Psoas muscle (tissue), 8 donors: ENCODE results near the gene CMSS1. TPM values are rescaled to one million over a fixed set of nuclear protein-coding genes. Genes with fewer than 3 reads are reported as not detected.

ENCODE experiments used
- ATAC-seq, 4 donors: fragments of 200-7000 bp; cut with Tn5 transposase; one replicate each; pipeline ENCODE4 v1.9.1; 2020; ENCODE audit warnings: moderate library complexity in 3 of 4, mild to moderate bottlenecking in 2 of 4
- DNase-seq, 2 donors: peaks; one replicate each; pipeline ENCODE4 v3.0.0-alpha.2; 2020
- H3K27ac ChIP-seq: fragments of 200-600 bp; one replicate; pipeline ENCODE4 v1.8.0; 2022
- H3K27me3 ChIP-seq, 3 donors: fragments of 200-600 bp in 1 of 3; one replicate each; pipeline versions ENCODE4 v1.6.1 to v1.8.0; 2013 to 2022; ENCODE audit warnings: low read length in 2 of 3, mild to moderate bottlenecking in 2 of 3, moderate library complexity in 1 of 3; ENCODE audit not compliant: insufficient read depth in 3 of 3
- H3K36me3 ChIP-seq, 2 donors: fragments of 200-600 bp in 1 of 2; one replicate each; pipeline versions ENCODE4 v1.6.1 to v1.8.0; 2013 to 2022; ENCODE audit warnings: low read depth in 1 of 2, mild to moderate bottlenecking in 1 of 2, moderate library complexity in 1 of 2; ENCODE audit not compliant: insufficient read depth in 1 of 2
- H3K4me1 ChIP-seq: fragments of 200-600 bp; one replicate; pipeline ENCODE4 v1.8.0; 2022
- H3K4me3 ChIP-seq: fragments of 200-600 bp; one replicate; pipeline ENCODE4 v1.8.0; 2022; ENCODE audit warnings: mild to moderate bottlenecking
- H3K9me3 ChIP-seq: fragments of 200-600 bp; one replicate; pipeline ENCODE4 v1.8.0; 2022
- CTCF ChIP-seq: fragments of 200-600 bp; IDR thresholded peaks from one replicate; pipeline ENCODE4 v1.8.0; 2022; ENCODE audit warnings: antibody characterized with exemption
- WGBS, 3 donors: extraction: QIAGEN DNeasy Blood & Tissue Kit; methylation state at CpG; one replicate each; pipeline versions ENCODE4 v1.1.6 to v1.1.7; 2013; 5-methylcytosine and 5-hydroxymethylcytosine counted together
- intact Hi-C, 2 donors: fragments of 100-400 bp; cut with DNase I; formaldehyde crosslinking; loops; one replicate each; pipeline versions ENCODE4 v1.11.0 to v1.14.2; 2022
- polyA plus RNA-seq, 3 donors: library from polyadenylated mRNA; stranded (reverse); fragments of 200-250 nt; gene quantifications; one replicate each; pipeline ENCODE4 v1.2.3, GENCODE V29; 2013
- total RNA-seq, 4 donors: library from RNA; stranded (reverse); fragmentation: NEBNext Ultra II Directional in 2 of 4; extraction: Animal tissue kit (Norgen Biotek cat#: 25700) in 2 of 4; gene quantifications; one replicate each; pipeline versions ENCODE4 v1.2.1 to v1.2.4, GENCODE V29; 2021 to 2023
- donor health status: healthy with polysubstance abuse.
- donor health status: DM: no; HTN: no; CAD: no; lungs with moderate emphysema.
- donor health status: Bipolar disorder and iron deficiency.
- donor health status: healthy.
- donor health status: DM: yes; HTN: yes; CAD: no.
- donor health status: DM: no; HTN: no; CAD: no.
- donor health status: DM: no; HTN: no; CAD: no.
- donor health status: DM: yes; HTN: yes; CAD: no.

The CMSS1 gene
- total and polyA plus RNA-seq, 7 donors = 18.4 to 174 (median 58.8) TPM

- H3K4me3 ChIP-seq = peak overlapping the region; percentile 30
- H3K4me1 ChIP-seq = peaks cover 19% of the 10 kb centered on the region
- no peaks in the 10 kb centered on the region for H3K36me3 ChIP-seq
- intact Hi-C loops = no loop called here
- H3K27ac ChIP-seq = peak overlapping the region; percentile 25
- H3K27me3 ChIP-seq = no peaks in the 10 kb centered on the region
- no peaks in the 10 kb centered on the region for H3K9me3 ChIP-seq
- no peak for DNase-seq
- ATAC-seq = peak in 2 of 4 donors; percentile 34 to 66
- 13 to 19% (median 15%) methylated on average over 2 of the region's 2 CpGs for WGBS, 3 donors
- no peak for TF ChIP-seq CTCF
Observed at GRCh38 chr3:100209948-100210771, 392.5 kb downstream of the CMSS1 start.

DNA sequence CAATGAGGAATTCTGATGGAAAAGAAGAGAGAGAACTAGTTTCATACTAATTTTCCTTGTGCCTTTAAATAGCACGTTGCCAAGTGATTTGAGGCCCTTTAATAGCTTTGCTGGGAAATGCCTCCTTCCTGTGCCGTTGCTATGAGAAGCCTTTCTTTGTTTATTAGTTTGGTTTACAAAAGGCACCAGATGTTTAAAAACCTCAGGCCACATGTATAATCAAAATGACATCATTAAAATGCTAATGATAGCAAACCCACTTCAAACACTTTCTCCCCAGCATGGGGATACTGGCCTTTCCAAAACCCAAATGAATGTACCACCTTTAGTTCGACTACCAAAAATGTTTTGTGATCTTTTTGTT, 393.1 kb downstream of the CMSS1 start:
- H3K4me3 ChIP-seq = peak overlapping the region; percentile 30
- WGBS, 3 donors = 5 to 11% (median 7%) methylated on average over 3 of the region's 3 CpGs
- intact Hi-C loops = no loop called here
- TF ChIP-seq CTCF = no peak
- ATAC-seq = peak in 2 of 4 donors; percentile 46 to 59
- no peaks in the 10 kb centered on the region for H3K27me3 ChIP-seq
- H3K27ac ChIP-seq = peak overlapping the region; percentile 25
- H3K36me3 ChIP-seq = no peaks in the 10 kb centered on the region
- H3K4me1 ChIP-seq = peaks cover 19% of the 10 kb centered on the region
- DNase-seq = no peak
- H3K9me3 ChIP-seq = no peaks in the 10 kb centered on the region

- Histone ChIP-seq H3K4me3 (no peak overlapping the region), H3K36me3 (no peaks in the 10 kb centered on the region), H3K27me3 (no peaks in the 10 kb centered on the region), H3K27ac (no peak overlapping the region), H3K4me1 (peaks cover 19% of the 10 kb centered on the region), H3K9me3 (peaks cover 3% of the 10 kb centered on the region)
- intact Hi-C loops = no loop called here
- WGBS, 3 donors = 84 to 93% (median 88%) methylated on average over 7 of the region's 7 CpGs
- DNase-seq = no peak
- ATAC-seq = no peak
- no peak for TF ChIP-seq CTCF
Observed at GRCh38 chr3:100213891-100214573, 396.4 kb downstream of the CMSS1 start.

DNA sequence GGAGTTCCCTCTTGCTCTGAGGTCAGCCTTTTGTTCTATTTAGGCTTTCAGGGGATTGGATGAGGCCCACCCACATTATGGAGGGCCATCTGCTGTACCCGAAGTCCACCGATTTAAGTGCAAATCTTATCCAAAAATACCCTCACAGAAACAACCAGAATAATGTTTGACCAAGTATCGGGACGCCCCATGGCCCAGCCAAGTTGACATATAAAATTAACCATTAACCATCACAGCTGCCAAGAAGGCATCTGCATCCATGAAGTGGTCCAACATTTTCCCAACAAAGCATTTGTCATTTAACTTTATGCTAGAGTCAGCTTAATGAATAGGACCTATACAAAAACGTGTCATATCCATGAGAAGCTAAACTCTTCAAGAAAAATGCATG, 396.9 kb downstream of the CMSS1 start:
- intact Hi-C loops = no loop called here

More for the DNA sequence above, 396.9 kb downstream of the CMSS1 start:
- DNase-seq (no peak), ATAC-seq (no peak)
- 88 to 93% (median 88%) methylated on average over 5 of the region's 5 CpGs for WGBS, 3 donors
- Histone ChIP-seq H3K4me3 (no peak overlapping the region), H3K36me3 (no peaks in the 10 kb centered on the region), H3K4me1 (peaks cover 19% of the 10 kb centered on the region), H3K9me3 (peaks cover 8% of the 10 kb centered on the region), H3K27me3 (no peaks in the 10 kb centered on the region), H3K27ac (no peak overlapping the region)
- no peak for TF ChIP-seq CTCF
